GM19351 (cell line): ENCODE measurements around the gene GSTM2.

Experiments
- ATAC-seq: cut with Tn5 transposase; IDR thresholded peaks from one replicate; pipeline ENCODE4 v1.9.1; 2021; ENCODE audit warnings: mild to moderate bottlenecking, moderate library complexity; ENCODE audit not compliant: unreplicated experiment

Gene GSTM2

GRCh38 chr1:109629372-109630030, 38.4 kb upstream of the GSTM2 start:
- ATAC-seq: no peak

- no peak for ATAC-seq
These were observed 37.6 kb upstream of the GSTM2 start for GRCh38 chr1:109630081-109630897.

- no peak for ATAC-seq
These were observed 36.9 kb upstream of the GSTM2 start for GRCh38 chr1:109630898-109631512.

GRCh38 chr1:109631513-109632505, 36.0 kb upstream of the GSTM2 start:
- ATAC-seq: no peak

- no peak for ATAC-seq
These were observed 35.0 kb upstream of the GSTM2 start for GRCh38 chr1:109632671-109633346.

GRCh38 chr1:109634292-109634691, 33.6 kb upstream of the GSTM2 start:
- ATAC-seq: no peak

GRCh38 chr1:109634771-109635750, 32.8 kb upstream of the GSTM2 start:
- ATAC-seq: no peak

GRCh38 chr1:109635862-109636200, 32.0 kb upstream of the GSTM2 start:
- no peak for ATAC-seq

- ATAC-seq: no peak
These were observed 31.5 kb upstream of the GSTM2 start for GRCh38 chr1:109636201-109636952.

GRCh38 chr1:109637446-109637845, 30.4 kb upstream of the GSTM2 start:
- ATAC-seq: no peak

- ATAC-seq: no peak
These were observed 28.6 kb upstream of the GSTM2 start for GRCh38 chr1:109639063-109639840.

GRCh38 chr1:109639841-109640184, 28.0 kb upstream of the GSTM2 start:
- ATAC-seq: peak; percentile 2

GRCh38 chr1:109640285-109640865, 27.5 kb upstream of the GSTM2 start:
- peak; percentile 53 for ATAC-seq

- no peak for ATAC-seq
These were observed 26.6 kb upstream of the GSTM2 start for GRCh38 chr1:109641078-109641740.

- ATAC-seq: no peak
These were observed 26.0 kb upstream of the GSTM2 start for GRCh38 chr1:109641861-109642260.

- no peak for ATAC-seq
These were observed 25.2 kb upstream of the GSTM2 start for GRCh38 chr1:109642626-109643025.
